Mesodermal cell (in vitro differentiated cells): ENCODE results near the gene CDKN2D.

ENCODE experiments used
- H3K27ac ChIP-seq: 2 replicates; pipeline ENCODE4 v1.7.0; 2013; ENCODE audit warnings: mild to moderate bottlenecking, low read depth, low read length, moderate library complexity; ENCODE audit not compliant: severe bottlenecking
- H3K36me3 ChIP-seq: 2 replicates; pipeline ENCODE4 v1.7.1; 2013; ENCODE audit warnings: mild to moderate bottlenecking, low read length, moderate library complexity; ENCODE audit not compliant: control insufficient read depth, insufficient read depth
- H3K4me1 ChIP-seq: one replicate; pipeline ENCODE4 v1.7.1; 2013; ENCODE audit warnings: mild to moderate bottlenecking, low read length; ENCODE audit not compliant: insufficient read depth, control insufficient read depth, poor library complexity, severe bottlenecking
- H3K4me3 ChIP-seq: 2 replicates; pipeline ENCODE4 v1.7.0; 2013; ENCODE audit warnings: low read length, control low read depth, mild to moderate bottlenecking; ENCODE audit not compliant: insufficient read depth, poor library complexity, severe bottlenecking; ENCODE audit errors: extremely low read depth
- H3K9me3 ChIP-seq: 2 replicates; pipeline ENCODE4 v1.7.1; 2013; ENCODE audit warnings: mild to moderate bottlenecking, low read length, moderate library complexity; ENCODE audit not compliant: control insufficient read depth
- WGBS, 2 experiments: methylation state at CpG; one replicate each; pipeline ENCODE4 v1.1.5; 2013; ENCODE audit warnings: missing lambda C conversion rate in 2 of 2; ENCODE audit not compliant: insufficient coverage in 2 of 2; 5-methylcytosine and 5-hydroxymethylcytosine counted together

Gene CDKN2D

GRCh38 chr19:10601999-10602329 lies 33.2 kb upstream of the CDKN2D start:
- H3K4me1 ChIP-seq: peaks cover 17% of the 10 kb centered on the region
- no peaks in the 10 kb centered on the region for H3K9me3 ChIP-seq
- H3K27ac ChIP-seq: peak overlapping the region; percentile 53
- H3K4me3 ChIP-seq: peak overlapping the region; percentile 5
- WGBS, 2 experiments: 42 to 70% methylated on average over 2 of the region's 7 CpGs
- no peaks in the 10 kb centered on the region for H3K36me3 ChIP-seq

DNA sequence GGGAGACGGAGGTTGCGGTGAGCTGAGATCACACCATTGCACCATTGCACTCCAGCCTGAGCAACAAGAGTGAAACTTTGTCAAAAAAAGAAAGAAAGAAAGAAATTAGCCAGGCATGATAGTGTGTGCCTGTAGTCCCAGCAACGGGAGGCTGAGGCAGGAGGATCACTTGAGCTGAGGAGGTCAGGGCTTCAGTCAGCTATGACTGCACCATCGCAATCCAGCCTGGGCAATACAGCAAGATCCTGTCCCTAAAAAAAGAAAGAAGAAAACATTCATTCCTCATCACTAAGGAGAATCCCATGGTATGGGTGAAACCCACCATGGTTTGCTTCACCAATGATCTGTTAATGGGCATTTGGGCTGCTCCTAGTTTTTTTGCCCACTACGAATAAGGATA lies 31.4 kb upstream of the CDKN2D start:
- H3K9me3 ChIP-seq: no peaks in the 10 kb centered on the region
- peaks cover 17% of the 10 kb centered on the region for H3K4me1 ChIP-seq
- no peaks in the 10 kb centered on the region for H3K36me3 ChIP-seq
- WGBS, 2 experiments: 97 to 100% methylated on average over 3 to 4 of the region's 5 CpGs
- no peak overlapping the region for H3K27ac ChIP-seq
- no peak overlapping the region for H3K4me3 ChIP-seq

DNA sequence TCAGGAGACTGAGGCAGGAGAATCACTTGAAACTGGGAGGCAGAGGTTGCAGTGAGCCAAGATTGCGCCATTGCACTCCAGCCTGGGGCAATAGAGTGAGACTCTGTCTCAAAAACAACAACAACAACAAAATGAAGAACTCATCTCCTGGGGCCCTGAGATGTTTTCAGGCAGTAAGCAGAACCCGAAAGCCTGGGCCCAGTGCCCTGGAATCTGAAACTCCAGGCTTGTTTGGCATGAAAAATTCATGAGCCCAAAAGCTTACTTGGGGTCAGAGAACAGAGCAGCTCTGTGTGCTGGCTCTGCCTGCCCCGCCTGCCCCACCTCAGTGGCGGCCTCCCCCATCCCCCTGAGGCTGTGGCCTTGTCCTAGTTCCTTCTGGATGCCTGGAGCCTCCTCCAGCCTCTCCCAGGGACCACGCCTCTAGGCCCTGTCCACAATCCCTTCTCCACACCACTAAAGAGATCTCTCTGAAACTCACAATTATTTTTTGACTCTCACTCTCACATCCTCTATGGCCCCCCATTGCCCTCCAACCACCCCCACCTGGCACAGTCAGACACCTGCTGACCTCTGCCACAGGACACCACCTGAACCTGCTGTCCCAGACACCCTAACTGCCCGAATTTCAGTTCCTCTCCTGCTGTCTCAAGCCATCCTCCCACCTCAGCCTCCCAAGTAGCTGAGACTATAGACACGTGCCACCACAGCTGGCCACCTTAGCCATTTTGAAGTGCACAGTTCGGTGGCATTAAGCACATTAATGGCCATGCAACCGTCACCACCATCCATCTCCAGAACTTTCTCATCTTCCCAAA lies 25.2 kb upstream of the CDKN2D start:
- H3K27ac ChIP-seq: no peak overlapping the region
- no peaks in the 10 kb centered on the region for H3K4me1 ChIP-seq
- H3K4me3 ChIP-seq: no peak overlapping the region
- no peaks in the 10 kb centered on the region for H3K36me3 ChIP-seq
- H3K9me3 ChIP-seq: no peaks in the 10 kb centered on the region
- WGBS, 2 experiments: 82 to 87% methylated on average over 7 to 9 of the region's 9 CpGs

DNA sequence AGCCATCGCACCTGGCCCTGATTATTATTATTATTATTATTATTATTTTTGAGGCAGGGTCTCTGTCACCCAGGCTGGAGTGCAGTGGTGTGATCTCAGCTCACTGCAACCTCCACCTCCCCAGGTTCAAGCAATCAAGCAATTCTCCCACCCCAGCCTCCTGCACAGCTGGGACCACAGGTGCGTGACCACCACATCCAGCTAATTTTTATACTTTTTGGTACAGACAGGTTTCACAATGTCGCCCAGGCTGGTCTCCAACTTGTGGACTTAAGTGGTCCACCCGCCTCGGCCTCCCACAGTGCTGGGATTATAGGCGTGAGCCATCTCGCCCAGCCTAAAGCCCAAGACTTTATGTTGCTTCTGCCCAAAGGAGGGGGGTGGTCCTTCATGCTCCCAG lies 24.4 kb upstream of the CDKN2D start:
- no peak overlapping the region for H3K4me3 ChIP-seq
- no peaks in the 10 kb centered on the region for H3K36me3 ChIP-seq
- H3K4me1 ChIP-seq: no peaks in the 10 kb centered on the region
- H3K27ac ChIP-seq: no peak overlapping the region
- WGBS, 2 experiments: 83 to 97% methylated on average over 4 to 6 of the region's 7 CpGs
- no peaks in the 10 kb centered on the region for H3K9me3 ChIP-seq

GRCh38 chr19:10587839-10588150 lies 19.0 kb upstream of the CDKN2D start:
- no peaks in the 10 kb centered on the region for H3K9me3 ChIP-seq
- H3K4me3 ChIP-seq: no peak overlapping the region
- no peak overlapping the region for H3K27ac ChIP-seq
- H3K36me3 ChIP-seq: no peaks in the 10 kb centered on the region
- H3K4me1 ChIP-seq: no peaks in the 10 kb centered on the region
- 91 to 95% methylated on average over 2 of the region's 2 CpGs for WGBS, 2 experiments

GRCh38 chr19:10587022-10587838 lies 18.5 kb upstream of the CDKN2D start, which contains the start of gene AP1M2:
Gene AP1M2 (minus strand): TSS chr19:10587312. CDS start chr19:10587231, 81 bp downstream.
- no peaks in the 10 kb centered on the region for H3K36me3 ChIP-seq
- H3K4me1 ChIP-seq: no peaks in the 10 kb centered on the region
- H3K4me3 ChIP-seq: no peak within 1 kb of the TSS
- H3K27ac ChIP-seq: no peak within 1 kb of the TSS
- no peaks in the 10 kb centered on the region for H3K9me3 ChIP-seq
- 68 to 74% methylated on average over 31 to 34 of the region's 35 CpGs for WGBS, 2 experiments

GRCh38 chr19:10586396-10586795 lies 17.6 kb upstream of the CDKN2D start:
- Histone ChIP-seq H3K9me3 (no peaks in the 10 kb centered on the region), H3K4me1 (no peaks in the 10 kb centered on the region), H3K36me3 (no peaks in the 10 kb centered on the region), H3K27ac (no peak overlapping the region), H3K4me3 (no peak overlapping the region)
- WGBS, 2 experiments: 96 to 98% methylated on average over 5 to 6 of the region's 6 CpGs

DNA sequence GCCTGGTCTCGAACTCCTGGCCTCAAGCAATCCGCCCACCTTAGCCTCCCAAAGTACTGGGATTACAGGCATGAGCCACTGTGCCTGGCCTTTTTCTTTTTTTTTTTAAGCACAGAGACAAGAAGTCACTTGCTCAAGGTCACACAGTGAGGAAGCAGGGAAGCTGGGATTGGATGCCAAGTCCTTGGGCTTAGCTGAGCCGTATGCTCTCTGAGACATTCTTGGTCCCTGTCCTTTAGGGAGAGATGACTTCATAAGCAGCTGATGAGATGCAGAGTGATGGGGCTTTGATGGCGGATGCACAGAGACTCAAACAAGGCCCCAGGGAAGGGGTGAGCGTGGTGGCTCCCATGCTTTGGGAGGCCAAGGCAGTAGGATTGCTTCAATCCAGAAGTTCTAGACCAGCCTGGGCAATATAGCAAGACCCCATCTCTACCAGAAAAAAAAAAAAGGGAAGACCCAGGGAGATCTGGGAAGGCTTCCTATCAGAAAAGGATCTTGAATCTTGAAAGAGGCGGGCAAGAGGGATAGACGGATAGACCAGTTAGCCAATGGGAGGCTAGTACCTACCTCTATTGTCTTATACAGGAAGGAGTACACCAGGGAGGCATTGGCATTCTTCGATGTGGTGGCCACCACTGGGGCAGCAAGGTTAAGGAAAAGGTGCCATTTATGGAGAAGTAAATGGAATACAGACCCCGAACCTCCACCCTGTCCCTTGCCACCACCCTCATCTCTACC lies 14.4 kb upstream of the CDKN2D start:
- no peaks in the 10 kb centered on the region for H3K4me1 ChIP-seq
- no peaks in the 10 kb centered on the region for H3K36me3 ChIP-seq
- 89 to 96% methylated on average over 5 to 7 of the region's 9 CpGs for WGBS, 2 experiments
- H3K4me3 ChIP-seq: no peak overlapping the region
- no peak overlapping the region for H3K27ac ChIP-seq
- no peaks in the 10 kb centered on the region for H3K9me3 ChIP-seq

DNA sequence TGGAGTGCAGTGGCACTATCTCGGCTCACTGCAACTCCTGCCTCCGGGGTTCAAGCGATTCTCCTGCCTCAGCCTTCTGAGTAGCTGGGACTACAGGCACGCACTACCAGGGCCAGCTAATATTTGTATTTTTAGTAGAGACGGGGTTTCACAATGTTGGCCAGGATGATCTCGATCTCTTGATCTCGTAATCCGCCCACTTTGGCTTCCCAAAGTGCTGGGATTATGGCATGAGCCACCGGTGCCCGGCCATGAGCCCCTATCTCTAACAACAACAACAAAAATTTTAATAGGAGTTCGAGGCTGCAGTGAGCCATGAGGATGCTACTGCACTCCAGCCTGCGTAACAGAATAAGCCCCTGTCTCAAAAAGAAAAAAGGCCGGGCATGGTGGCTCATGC lies 13.3 kb upstream of the CDKN2D start:
- Histone ChIP-seq H3K27ac (no peak overlapping the region), H3K4me3 (no peak overlapping the region), H3K9me3 (no peaks in the 10 kb centered on the region), H3K36me3 (no peaks in the 10 kb centered on the region), H3K4me1 (no peaks in the 10 kb centered on the region)
- WGBS, 2 experiments: 97 to 98% methylated on average over 11 to 12 of the region's 13 CpGs

DNA sequence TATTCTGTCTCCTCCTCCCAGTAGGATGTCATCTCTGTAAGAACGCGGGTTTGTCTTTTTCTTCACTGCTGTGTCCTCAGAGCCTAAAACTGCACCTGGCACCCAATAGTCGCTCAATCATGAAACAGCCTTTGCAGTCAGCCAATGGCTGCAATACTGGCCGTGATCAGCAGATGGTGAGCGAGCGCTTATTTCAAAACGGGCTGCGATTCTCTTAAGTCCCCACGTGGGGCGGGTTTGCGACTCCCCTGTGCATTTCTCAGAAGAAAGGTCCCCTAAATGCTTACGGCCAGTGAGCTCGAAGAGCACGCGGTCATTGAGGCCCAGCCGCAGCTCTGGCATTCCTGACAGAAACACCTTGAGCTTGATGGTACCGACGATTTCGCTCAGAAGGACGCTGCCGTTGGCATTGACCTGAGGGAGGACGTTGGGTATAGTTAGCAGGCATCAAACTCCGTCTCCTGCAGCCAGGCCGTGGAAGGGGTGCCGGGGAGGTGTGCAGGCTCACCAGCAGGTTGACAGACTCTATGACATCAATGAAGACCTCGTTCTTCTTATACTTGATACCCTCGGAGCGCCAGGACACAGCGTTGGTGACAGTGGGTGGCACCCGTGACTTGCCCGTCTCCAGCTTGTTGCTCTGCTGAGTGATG lies 12.3 kb upstream of the CDKN2D start:
- H3K4me1 ChIP-seq: peaks cover 3% of the 10 kb centered on the region
- no peak overlapping the region for H3K27ac ChIP-seq
- WGBS, 2 experiments: 36 to 37% methylated on average over 31 of the region's 31 CpGs
- H3K9me3 ChIP-seq: no peaks in the 10 kb centered on the region
- H3K36me3 ChIP-seq: no peaks in the 10 kb centered on the region
- no peak overlapping the region for H3K4me3 ChIP-seq
